Esophagus squamous epithelium (tissue), 4 donors: ENCODE data around the gene GALNT10.

ENCODE experiments used
- CTCF ChIP-seq, 6 experiments: fragments of 450-650 bp in 4 of 6; fragments of 200-600 bp in 2 of 6; sonication (generic) in 2 of 6; IDR thresholded peaks; one replicate each; pipeline ENCODE4 v1.5.1; 2016 to 2019; ENCODE audit warnings: antibody characterized with exemption in 6 of 6, mild to moderate bottlenecking in 4 of 6, moderate library complexity in 4 of 6
- POLR2A ChIP-seq, 4 donors: fragments of 450-650 bp; IDR thresholded peaks; one replicate each; pipeline ENCODE4 v1.6.1; 2017; ENCODE audit warnings: antibody characterized with exemption in 4 of 4, mild to moderate bottlenecking in 4 of 4, moderate library complexity in 3 of 4

GRCh38 chr5:154207204-154207603 is 16.7 kb downstream of the GALNT10 start:
- TF ChIP-seq POLR2A (IDR thresholded peaks at IDR 0.05): no peak
- no peak for TF ChIP-seq CTCF (IDR thresholded peaks at IDR 0.05)
